HG02763 (cell line): ENCODE results near the gene SKOR2.

Experiments
- ATAC-seq: cut with Tn5 transposase; IDR thresholded peaks from one replicate; pipeline ENCODE4 v1.9.1; 2021; ENCODE audit warnings: mild to moderate bottlenecking, moderate library complexity; ENCODE audit not compliant: unreplicated experiment

The SKOR2 gene

GRCh38 chr18:47260924-47261701 is 9.7 kb upstream of the SKOR2 start:
- ATAC-seq = no peak

DNA sequence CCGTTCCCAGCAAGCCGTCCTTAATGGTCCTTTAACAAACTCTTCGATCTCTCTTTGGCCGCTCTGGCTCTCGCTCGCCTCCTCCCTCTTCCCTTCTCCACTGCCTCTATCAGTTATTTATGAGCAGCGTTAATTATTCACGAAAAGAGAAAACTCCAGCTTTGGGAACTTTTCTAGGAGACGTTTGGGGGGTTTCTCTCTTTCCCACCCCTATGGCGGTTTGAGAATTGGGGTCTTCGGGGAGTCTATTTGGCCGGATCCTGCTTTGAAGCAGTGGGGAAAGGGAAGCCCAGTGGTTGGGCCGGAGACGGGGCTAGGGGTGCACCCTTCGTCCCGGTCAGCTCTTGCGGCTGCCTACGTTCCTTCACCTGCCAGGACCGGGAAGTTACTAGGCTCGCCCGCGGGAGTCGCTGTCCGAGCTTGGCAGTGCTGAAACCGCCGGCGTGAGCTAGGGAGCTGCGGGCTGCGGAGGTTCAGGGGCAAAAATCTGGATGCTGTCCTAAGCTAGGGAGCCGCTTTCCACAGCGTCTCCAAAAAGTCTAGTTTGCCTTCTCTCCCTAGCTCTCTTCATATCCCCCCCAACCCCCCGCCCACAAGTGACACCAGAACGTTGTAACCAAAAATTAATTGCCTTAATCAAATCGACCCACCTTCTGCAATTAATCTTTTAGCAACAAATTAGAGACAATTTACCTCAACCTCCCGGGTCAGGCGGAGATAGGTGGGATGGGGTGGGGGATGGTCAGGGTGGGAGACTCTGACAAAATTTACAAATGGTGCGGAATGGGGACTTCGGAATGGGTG is 8.9 kb upstream of the SKOR2 start:
- ATAC-seq = no peak

GRCh38 chr18:47254341-47254939 is 3.0 kb upstream of the SKOR2 start:
- no peak for ATAC-seq

GRCh38 chr18:47253101-47253654 is 1.7 kb upstream of the SKOR2 start:
- no peak for ATAC-seq

GRCh38 chr18:47250391-47251046 is 941 bp downstream of the SKOR2 start:
- no peak for ATAC-seq

- no peak for ATAC-seq
These were observed 2.0 kb downstream of the SKOR2 start for GRCh38 chr18:47249314-47249981.

DNA sequence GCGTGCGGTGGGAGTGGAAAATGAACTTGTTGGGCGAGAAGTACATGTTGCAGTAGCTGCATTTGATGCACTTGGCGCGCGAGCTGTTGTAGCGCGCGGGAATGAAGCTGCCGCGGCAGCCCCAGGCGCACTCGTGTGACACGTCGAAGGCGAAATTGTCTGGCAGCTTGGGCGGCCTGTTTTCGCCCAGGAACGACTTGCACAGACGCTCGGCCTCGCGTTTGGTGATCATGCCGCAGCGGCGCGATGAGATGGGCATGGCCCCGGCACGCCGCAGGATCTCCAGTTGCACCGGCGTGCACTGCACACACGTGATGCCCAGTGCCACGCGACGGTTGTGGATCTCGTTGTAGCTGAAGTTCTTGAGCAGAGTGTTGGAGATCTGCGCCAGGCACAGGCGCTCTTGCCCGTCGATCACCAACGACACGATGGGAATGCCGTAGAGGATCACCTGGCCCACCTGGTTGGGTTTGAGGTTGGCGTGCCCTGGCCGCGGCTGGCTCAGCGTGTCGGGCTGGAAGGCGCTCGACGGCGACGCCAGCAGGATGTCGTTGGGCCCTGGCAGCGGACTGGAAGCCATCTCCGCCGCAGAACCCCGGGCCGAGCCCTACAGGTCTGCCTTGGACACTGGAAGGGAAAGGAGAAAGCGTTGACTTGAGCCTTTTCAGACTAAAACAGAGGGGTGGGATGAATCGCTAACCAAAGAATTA is 2.7 kb downstream of the SKOR2 start:
- ATAC-seq = no peak

- ATAC-seq = no peak
These were observed 3.3 kb downstream of the SKOR2 start for GRCh38 chr18:47248115-47248603.

DNA sequence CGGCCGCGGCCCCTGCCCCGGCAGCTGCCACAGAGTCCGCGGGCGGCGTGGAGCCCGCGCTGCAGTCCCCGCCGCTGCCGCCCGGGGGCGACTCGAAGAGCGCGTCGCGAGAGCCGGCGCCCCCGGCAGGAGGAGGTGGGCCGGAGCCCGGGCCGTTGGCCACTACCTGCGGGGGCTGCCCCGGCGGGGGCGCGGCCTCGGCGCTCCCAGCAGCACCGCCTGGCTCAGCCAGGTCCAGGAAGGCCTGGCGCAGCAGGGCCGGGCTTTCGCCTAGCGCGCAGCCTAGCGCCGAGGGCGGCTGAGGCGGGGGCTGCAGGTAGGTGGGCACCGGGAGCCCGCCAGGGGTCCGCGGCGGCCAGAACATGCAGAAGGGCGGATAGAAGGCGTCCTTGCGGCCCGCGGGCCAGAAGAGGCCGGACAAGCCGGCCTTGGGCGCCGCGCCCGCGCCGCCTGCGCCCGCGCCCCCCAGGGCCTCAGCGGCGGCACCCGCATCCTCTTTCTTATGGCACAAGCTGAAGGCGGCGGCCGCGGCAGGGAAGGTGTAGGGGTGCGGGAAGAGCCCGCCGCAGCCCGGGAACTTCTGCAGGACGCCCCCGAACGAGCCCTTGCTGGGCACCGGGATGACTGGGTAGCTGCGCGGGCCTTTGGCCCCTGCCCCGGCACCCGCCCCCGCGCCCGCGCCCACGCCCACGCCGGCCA is 3.9 kb downstream of the SKOR2 start:
- no peak for ATAC-seq

DNA sequence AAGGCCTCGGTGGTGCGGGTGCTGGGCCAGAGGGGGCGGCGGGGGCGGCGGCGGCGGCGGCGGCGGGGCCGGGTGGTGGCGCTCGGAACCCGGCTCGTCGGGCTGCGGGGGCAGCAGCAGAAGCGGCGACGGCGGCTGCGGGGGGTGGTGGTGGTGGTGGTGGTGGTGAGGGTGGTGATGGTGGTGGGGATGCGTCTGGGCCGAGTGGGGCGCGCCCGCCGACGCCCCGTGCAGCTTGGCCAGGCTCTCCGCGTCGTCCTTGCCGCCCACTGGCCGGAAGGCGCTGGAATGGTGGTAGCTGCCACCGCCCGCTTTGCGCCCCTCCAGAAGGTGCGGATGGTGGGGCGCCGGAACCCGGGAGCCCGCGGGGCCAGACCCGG is 4.4 kb downstream of the SKOR2 start:
- ATAC-seq = no peak

GRCh38 chr18:47246027-47246971 is 5.2 kb downstream of the SKOR2 start:
- no peak for ATAC-seq

- ATAC-seq = no peak
These were observed 7.4 kb downstream of the SKOR2 start for GRCh38 chr18:47244086-47244485.

GRCh38 chr18:47235096-47235495 is 16.4 kb downstream of the SKOR2 start:
- ATAC-seq = no peak

DNA sequence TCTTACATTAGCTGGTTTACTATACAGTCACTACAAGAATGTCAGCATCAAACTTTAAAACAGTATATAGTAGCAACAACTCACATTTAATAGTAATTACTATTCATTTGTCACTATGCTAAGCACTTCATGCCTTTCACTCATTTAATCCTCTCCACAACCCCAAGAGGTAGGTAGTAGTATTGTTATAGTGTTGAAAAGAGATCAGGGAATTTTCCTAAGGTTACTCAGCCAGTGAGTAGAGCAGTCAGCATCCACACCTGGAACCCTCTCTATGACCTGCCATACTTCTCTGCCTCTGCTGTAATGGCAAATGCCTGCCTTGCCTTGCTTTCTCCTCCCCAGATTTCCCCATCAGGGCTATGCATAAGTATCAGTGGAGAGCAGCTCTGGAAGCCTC is 24.8 kb downstream of the SKOR2 start:
- no peak for ATAC-seq

GRCh38 chr18:47215554-47216138 is 35.8 kb downstream of the SKOR2 start:
- ATAC-seq = no peak

DNA sequence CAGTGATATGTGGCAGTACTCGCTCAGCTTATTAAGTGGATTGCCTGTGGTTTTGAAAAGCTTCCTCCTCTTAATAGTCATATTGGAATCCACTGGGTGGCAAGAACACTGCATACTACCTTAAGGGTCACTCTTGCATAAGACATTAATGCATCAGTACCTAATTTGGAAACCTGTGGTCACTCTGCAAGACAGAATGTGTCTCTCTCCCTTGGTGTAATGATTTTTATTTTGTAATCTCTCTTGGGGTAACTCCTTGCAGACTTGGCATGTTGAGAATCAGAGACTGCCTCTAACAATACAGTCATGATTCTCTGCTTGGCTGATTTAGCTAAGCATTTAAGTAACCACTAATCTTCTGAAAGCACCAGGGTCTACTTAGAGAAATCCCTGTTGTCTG is 42.3 kb downstream of the SKOR2 start:
- no peak for ATAC-seq

DNA sequence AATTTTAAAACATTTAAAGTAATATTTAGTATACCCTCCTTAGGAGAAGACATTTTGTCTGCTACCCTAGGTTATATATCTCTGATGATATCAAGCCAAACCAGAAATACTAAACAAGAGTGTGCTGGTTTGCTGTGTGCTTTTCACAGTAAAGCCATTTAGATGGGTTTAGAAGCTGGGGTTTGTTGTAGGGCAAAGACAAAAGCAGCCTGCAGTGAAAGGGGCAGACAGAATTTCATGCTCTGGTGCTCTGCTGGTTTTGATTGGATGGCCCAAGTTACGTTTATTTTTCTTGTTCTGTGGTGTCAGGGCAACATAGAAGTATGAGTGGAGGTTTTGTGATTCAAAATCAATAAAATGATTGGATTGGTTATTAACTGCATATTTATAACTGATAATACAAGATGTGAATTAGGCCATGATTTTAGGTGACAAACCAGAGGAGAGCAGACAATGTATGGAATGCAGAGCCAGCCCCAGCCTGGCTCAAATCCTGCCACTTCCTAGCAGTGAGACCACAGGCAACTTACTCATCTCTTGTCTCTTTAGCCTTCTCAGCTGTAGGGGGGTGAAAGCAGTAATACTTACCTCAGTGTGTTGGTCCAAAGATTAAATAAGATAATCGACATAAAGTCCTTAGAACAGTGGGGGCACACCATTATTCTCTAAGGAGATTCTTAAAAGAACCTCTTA is 44.4 kb downstream of the SKOR2 start:
- no peak for ATAC-seq
